GM19395 (cell line): ENCODE results near the gene CCRL2.
"Not testable (repeated sequence)": the region's sequence is repeated elsewhere in the genome, so short reads cannot be mapped to it uniquely, and the experiment has no call there.

ENCODE experiments used
- ATAC-seq: cut with Tn5 transposase; IDR thresholded peaks from one replicate; pipeline ENCODE4 v1.9.1; 2021; ENCODE audit warnings: mild to moderate bottlenecking, moderate library complexity; ENCODE audit not compliant: unreplicated experiment

Gene CCRL2

GRCh38 chr3:46378426-46378942, 28.6 kb upstream of the CCRL2 start:
- no peak for ATAC-seq

DNA sequence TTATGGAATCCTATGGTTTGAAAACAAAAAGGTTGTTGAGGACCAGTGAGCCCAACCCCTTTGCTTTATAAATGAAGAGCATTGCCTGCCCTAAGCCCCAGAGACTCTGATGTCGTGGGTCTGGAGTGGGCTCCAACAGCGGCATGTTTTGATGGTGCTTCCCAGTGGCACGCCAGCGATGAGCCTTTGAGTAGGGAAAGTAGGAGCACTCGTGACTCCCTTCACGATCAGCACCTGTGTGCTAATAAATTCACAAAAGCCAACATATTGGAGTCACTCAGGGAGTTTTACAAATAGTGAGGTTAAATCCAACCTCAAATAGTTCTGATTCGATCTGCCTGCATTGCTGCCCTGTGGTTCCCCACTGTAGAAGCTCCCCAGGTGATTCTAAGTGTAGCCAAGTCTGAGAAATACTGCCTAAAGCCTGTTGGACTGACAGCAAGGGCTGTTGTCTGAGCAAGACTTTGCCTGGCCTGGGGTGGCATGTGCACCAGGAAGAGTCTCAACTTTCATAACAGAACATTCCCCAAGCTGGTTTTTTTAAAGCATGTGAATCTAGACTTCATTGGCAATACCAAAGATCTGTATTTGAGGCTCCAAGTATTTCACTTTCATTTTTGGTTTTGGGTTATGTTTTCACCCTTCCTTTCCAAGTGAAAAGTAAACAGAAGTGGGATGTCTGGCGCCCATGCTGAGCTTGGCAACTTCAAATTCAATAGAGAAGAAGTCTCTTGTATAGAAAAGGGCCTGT, 26.4 kb upstream of the CCRL2 start:
- ATAC-seq = no peak

DNA sequence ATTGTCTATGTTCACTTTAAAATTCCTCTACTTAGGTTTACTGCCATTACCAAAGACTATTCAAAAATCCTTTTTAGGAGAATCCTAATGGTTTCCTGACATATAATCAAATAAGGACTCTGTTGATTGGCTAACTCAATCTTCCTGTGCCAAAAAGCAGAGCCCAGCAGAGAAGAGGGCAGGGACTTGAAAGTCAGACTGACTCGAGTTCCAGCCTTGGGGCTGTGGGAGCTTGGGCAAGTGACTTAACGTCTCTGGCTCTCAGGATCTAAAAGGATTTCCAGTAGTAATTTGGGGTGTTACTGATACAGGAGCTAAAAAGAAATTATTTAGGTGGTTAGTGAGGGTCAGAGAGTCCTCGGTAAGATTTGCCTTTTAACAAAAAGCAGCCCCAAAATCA, 25.4 kb upstream of the CCRL2 start:
- no peak for ATAC-seq

- no peak for ATAC-seq
These were observed 23.7 kb upstream of the CCRL2 start for GRCh38 chr3:46383211-46383950.

DNA sequence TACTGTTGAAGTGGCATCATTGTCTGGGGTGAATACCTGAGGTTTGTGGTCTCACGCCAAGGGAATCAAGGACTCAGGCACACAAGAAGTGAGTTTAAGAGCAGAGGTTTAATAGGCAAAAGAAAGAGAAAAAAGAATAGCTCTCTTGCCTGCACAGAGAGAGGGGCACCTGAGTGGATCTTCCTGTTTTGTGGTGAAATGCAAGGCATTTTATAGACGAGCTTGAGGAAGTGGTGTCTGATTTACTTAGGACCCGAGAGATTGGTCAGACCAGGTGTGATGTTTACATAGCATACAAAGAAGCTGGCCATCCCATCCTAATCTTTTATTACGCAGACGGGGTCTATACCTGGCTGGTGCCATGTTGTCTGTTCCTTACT, 23.1 kb upstream of the CCRL2 start:
- no peak for ATAC-seq

DNA sequence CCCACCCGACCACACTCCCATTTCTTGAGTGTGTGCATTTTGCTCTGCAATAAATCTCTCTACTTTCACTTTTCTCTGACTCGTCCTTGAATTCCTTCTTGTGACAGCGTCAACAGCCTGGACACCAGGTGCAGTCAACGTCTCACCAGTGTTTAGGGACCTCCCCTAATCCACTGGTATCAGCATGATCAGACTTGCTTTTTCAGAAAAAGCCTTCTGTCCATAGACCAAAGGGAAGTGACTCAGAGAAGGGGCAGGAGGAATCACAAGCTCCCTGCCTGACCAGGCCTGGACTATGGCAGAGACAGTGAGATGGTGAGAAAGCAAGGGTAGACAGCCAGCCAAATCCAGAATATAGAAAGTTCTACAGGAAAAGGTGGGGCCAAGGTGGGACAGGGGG, 20.9 kb upstream of the CCRL2 start:
- no peak for ATAC-seq

- ATAC-seq = not testable (repeated sequence)
These were observed 18.2 kb upstream of the CCRL2 start for GRCh38 chr3:46388847-46389246.

GRCh38 chr3:46389306-46389705, 17.8 kb upstream of the CCRL2 start:
- no peak for ATAC-seq

- ATAC-seq = not testable (repeated sequence)
These were observed 15.5 kb upstream of the CCRL2 start for GRCh38 chr3:46391526-46391925.

DNA sequence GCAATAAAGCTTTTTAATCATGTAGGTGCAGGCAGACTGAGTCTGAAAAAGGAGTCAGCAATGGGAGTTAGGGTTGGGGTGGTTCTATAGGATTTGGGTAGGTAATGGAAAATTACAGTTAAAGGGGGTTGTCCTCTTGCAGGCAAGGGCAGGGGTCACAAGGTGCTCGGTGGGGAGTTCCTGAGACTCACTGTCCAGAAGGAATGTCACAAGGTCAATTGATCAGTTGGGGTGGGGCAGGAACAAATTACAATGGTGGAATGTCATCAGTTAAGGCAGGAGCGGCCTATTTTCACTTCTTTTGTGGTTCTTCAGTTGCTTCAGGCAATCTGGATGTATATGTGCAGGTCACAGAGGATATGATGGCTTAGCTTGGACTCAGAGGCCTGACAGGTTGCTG, 14.0 kb upstream of the CCRL2 start:
- no peak for ATAC-seq

GRCh38 chr3:46393554-46394434, 13.3 kb upstream of the CCRL2 start:
- ATAC-seq = no peak

DNA sequence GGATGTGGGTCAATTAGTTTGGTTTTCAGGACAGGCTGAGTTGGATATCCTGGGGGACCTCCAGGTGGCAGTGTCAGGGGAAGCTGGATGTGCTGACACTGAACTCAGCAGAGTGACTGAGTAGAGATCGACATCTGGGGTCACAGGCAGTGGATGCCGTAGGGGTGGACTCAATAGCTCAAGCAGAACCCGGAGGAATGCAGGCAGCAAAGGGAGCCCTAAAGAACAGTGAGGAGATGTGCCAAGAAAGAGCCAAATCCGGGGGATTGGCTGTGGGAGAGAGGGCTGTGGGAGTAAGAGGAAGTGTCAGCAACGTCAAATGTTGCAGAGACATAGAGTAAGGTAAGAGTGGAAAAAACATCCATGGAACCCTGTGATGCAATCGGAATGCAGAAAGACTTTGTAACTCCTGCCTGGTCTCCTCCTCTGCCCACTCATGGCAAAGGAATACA, 11.8 kb upstream of the CCRL2 start:
- ATAC-seq = no peak

- no peak for ATAC-seq
These were observed 11.1 kb upstream of the CCRL2 start for GRCh38 chr3:46395766-46396530.

GRCh38 chr3:46397111-46397510, 9.9 kb upstream of the CCRL2 start:
- ATAC-seq = no peak

- no peak for ATAC-seq
These were observed 8.7 kb upstream of the CCRL2 start for GRCh38 chr3:46398186-46398955.

- no peak for ATAC-seq
These were observed 8.0 kb upstream of the CCRL2 start for GRCh38 chr3:46399098-46399497.

DNA sequence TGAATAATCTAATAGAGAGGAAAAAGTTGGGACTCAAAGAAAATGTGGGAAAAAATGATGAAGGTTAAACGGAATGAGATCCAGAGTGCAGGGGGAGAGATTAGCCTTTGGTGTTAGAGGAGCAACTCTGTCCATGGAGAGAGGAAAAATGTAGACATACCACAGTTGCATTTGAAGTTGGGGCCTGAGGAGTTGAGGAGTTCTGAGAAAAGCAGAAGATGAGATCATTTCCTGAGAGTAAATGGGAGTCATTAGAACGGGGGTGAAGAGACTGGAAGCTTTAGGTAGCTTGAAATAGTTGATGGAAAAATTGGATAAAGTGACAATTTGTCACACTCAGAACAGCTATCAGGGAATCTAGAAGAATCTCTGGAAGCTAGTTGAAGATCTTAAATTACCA, 7.5 kb upstream of the CCRL2 start:
- ATAC-seq = no peak

- ATAC-seq = no peak
These were observed 6.9 kb upstream of the CCRL2 start for GRCh38 chr3:46400000-46400734.

GRCh38 chr3:46400846-46401245, 6.2 kb upstream of the CCRL2 start:
- ATAC-seq = no peak
